T follicular helper cell (primary cell): Measurements from ENCODE around the gene GRIA4.
"Not testable (repeated sequence)": the region's sequence is repeated elsewhere in the genome, so short reads cannot be mapped to it uniquely, and the experiment has no call there.

Experiments
- DNase-seq: peaks from one replicate; pipeline ENCODE4 v3.0.0-alpha.2; 2020; ENCODE audit warnings: low read depth

Gene GRIA4

DNA sequence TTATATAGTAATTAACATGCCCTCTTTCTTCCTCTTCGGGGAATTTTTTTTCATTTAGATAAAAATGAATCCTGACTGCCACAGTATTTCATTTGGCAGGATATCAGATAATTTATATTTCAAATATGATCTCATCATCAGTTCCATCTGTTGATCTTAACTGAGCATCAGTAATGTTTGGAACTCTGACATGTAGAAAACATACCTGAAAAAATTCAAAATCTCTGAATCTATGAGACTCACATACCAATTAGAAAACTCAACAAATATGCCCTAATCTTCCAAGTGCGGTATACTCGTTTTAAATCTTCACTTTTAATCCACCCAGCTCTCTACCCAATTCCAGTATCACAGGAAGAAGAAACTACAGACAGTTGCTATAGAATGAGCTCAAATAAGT is 250.2 kb downstream of the GRIA4 start:
- no peak for DNase-seq

DNA sequence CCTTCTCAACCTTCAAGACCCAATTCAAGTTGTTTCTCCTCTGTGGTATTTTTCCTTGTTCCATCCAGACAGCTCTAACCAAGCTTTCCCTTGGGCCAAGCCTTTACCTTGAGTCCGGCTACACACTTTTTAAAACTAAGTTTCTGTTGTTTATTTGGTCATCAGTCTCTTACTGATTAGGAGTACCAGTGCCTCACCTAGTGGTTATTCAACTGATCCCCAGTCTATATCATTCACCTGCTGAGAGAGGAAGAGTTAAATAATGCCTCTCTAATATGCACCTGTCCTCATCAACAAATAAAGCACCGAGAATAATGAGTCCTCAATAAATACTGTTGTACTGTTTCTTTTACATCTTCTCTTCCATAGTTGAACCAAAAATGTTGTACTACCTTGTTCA is 251.4 kb downstream of the GRIA4 start:
- DNase-seq, result no peak

DNA sequence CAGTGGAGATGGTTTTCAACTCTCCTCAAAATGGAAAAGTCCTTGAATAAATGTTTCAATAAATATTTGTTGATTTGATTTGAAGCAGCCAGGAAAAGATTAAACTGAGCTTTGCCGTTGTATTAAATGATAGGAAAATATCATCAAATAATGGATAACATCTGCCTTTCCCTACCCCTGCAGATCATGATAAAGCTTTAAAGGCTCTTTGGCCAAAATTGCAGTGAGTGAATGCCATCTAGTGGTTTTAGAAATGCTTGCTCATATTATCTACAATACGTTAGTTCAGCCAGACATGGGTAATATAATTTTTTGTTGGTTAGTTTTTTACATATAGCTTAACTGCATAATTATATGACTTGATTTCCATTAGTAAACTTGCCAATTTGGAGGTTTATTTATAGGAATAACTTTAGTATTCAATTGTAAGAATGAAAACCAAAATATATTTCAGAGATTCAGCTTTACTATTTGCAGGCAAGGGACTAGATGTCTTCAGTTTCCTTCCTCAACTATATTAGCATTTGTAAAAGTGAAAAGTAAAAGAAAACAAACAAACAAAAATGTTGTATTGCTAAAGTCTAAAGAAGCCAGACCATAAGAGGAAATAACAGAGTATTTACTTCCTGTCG is 253.0 kb downstream of the GRIA4 start:
- no peak for DNase-seq

DNA sequence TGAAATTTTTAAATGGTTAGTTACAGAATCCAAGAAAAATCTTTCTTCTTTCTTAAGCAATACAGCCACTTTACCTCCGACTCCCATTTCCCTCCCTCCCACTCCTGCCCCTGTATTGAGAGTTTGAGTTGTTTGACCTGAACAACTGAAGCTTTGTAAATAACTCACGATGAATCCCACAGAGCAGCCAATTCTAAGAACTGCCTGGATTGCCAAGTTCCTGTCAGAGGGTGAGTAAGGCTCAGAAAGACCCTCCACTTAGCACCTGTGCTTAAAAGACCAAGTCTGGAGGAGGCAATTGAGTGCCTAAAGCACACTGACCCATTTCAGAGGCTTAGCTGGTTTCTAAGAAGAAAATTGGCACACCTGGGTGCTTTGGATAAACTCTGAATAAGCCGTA is 253.7 kb downstream of the GRIA4 start:
- DNase-seq, result no peak

DNA sequence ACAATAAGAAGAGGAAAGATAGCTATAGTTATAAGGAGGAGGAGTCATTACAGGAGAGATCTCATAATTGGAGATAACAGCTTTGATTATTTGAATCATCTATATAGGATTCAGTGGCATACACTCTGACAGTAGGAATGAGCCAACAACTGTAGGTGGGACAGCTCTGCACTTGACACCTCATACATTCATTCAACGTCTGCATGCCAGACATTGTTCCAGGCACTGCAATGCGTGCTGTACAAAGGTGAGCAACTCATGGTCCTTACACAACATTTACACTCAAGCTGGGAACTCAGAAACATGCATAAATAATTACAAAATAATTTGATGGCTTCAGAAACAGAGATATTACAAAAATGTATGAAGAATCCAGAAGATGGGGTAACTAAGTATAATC is 257.9 kb downstream of the GRIA4 start:
- DNase-seq, result no peak

DNA sequence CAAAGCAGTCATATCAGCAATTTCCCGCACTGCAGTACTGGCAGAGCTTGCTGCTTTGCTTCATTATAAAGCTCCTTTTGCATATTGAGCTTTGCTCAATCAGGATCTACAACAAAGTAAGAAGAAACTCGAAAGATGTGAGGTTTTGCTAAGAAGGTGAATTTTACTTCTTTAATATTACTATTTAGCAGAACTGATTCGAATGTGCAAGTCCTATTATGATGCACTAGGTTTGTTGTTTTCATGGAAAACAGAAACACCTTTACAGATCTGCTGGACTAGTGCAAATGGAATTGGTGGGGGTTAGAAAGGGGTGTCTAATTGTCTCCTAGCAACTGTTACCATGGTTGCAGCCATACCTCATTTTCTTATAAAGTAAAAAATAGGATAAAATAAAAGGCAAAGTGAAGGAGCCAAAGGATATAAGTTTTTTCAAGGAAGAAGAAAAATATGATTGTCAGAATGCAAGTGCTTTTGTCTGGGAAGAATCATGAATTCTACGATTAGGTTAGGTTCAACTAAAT is 259.0 kb downstream of the GRIA4 start:
- DNase-seq, result no peak

GRCh38 chr11:105870516-105871113 is 260.7 kb downstream of the GRIA4 start:
- DNase-seq, result no peak

DNA sequence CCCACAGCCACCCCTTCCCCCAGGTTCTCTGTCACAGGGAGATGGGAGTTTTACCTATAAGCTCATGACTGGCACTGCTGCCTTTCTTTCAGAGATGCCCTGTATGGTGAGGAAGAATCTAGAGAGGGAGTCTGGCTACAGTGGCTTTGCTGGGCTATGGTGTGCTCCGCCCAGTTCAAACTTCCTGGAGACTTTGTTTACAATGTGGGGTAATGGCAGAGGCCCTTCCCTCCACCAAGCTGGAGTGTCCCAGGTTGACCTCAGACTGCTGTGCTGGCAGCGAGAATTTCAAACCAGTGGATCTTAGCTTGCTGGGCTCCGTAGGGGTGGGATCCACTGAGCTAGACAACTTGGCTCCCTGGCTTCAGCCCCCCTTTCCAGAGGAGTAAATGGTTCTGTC is 268.6 kb downstream of the GRIA4 start:
- no peak for DNase-seq

DNA sequence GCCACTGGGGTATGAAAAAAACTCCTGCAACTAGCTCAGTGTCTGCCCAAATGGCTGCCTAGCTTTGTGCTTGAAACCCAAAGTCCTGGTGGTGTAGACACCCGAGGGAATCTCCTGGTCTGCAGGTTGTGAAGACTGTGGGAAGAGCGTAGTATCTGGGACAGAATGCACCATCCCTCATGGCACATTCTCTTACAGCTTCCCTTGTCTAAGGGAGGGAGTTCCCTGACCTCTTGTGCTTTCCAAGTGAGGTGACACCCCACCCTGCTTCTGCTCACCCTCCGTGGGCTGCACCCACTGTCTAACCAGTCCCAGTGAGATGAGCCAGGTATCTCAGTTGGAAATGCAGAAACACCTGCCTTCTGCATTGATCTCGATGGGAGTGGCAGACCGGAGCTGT is 269.1 kb downstream of the GRIA4 start:
- DNase-seq, result not testable (repeated sequence)

DNA sequence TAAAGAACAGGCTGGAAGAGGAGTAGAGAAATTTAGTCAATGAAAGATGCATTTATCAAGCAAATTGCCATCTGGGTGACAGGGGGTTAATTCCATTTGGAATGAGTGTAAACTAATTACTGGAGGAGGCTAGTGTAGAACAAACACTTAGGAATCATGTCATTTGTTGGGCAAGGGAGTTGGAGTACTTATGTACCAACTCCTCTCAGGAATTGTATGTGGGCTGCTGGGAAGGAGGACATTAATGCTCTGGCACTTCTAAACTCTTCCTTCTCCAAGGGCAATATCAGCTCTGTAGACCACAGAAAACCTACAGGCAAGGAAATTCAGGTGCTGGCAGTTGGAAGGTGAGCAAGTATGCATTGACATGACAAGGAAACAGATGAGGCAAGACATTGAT is 271.2 kb downstream of the GRIA4 start:
- no peak for DNase-seq

GRCh38 chr11:105884436-105884835 is 274.6 kb downstream of the GRIA4 start:
- no peak for DNase-seq

- DNase-seq, result no peak
These were observed 281.8 kb downstream of the GRIA4 start for GRCh38 chr11:105891685-105892084.

DNA sequence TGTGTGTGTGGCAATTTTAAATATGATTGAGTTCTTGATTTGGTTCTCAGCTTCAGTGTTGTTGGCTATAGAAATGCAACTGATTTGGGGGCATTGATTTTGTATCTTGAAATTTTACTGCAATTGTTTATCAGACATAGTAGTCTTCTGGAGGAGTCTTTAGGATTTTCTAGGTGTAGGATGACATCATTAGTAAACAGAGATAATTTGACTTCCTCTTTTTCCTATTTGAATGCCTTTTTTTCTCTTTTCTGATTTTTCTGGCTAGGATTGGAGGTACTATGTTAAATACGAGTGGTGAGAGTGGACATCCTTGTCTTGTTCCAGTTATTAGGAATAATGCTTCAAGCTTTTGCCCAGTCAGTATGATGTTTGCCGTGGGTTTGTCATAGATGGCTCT is 287.3 kb downstream of the GRIA4 start:
- no peak for DNase-seq

- DNase-seq, result no peak
These were observed 289.9 kb downstream of the GRIA4 start for GRCh38 chr11:105899772-105900171.

DNA sequence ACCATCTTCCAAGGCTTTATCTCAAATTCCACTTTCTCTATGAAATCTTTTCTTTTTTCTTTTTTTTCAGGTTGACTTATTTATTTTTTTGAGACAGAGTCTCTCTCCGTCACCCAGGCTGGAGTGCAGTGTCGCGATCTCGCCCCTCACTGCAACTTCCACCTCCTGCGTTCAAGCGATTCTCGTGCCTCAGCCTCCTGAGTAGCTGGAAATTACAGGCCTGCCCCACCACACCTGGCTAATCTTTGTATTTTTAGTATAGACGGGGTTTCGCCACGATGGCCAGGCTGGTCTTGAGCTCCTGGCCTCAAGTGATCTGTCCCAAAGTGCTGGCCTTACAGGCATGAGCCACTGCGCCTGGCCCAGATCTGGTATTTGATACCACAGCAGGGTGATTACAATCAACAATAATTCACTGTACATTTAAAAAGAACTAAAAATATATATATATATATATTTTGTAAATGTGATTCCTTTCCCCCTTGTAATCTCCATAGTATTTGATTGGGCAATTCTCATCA is 290.7 kb downstream of the GRIA4 start:
- no peak for DNase-seq

- no peak for DNase-seq
These were observed 293.2 kb downstream of the GRIA4 start for GRCh38 chr11:105903113-105903512.

DNA sequence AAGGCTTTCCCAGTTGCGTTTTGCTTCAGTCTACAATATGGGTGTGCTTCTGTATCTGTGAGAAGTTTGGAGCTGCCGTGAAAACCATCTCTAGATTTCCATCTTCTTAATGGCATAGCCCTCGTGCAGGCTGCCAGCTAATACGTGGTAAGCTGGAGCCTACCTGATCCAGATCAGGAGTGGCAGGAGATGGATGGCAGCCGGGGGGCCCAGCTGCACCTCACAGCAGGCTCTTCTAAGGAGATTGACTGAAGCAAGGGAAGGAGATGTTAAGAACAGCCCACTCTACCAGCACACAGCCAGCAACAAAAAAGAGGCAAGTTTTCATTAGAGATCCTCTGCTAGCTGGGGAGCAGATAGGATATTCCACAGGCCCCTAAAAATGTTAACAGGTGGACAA is 296.6 kb downstream of the GRIA4 start:
- no peak for DNase-seq

- no peak for DNase-seq
These were observed 297.4 kb downstream of the GRIA4 start for GRCh38 chr11:105907319-105907718.

DNA sequence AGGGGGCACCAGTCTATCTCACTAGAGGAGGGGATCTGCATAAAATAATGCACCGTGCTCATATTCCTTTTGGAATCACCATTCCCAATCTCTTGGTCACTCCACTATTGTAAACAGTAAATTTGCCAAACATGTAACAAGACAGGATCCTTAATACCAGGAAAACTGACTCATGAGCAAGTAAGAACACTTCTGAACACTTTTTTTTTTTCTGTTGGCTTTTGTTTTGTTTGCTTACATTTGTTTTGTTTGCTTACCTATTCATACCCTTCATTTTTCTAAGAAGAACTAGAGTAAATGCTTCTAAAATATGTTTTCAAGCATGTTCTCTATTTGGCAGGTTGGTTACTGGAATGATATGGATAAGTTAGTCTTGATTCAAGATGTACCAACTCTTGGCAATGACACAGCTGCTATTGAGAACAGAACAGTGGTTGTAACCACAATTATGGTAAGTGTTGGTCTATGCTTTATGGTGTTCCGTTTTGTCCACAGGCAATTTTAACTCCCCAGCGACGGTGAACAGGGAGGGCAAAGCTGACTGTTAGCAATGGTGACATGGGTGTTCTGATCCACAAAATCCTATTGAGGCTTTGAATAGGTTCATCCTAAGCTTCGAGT is 300.3 kb downstream of the GRIA4 start:
- DNase-seq, result no peak

GRCh38 chr11:105911454-105911853 is 301.6 kb downstream of the GRIA4 start:
- DNase-seq, result no peak

DNA sequence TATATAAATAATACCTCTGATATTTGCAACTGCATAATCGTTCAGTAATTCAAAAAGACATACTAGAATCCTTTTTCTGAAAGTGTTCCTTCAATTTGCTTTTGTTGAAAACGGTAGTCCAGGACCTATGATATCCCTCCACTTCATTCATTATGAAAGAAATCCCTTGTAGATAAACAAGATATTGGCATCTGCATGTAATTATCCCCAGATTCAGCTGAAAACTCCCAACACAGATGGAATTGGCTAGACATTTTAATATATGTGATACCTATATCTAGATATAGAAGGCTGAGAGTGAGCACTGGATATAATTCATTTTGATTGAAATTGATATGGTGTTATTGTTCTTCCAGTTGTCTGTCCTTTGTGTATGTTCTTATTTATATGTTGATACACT is 302.8 kb downstream of the GRIA4 start:
- no peak for DNase-seq

GRCh38 chr11:105915021-105915420 is 305.1 kb downstream of the GRIA4 start:
- no peak for DNase-seq

DNA sequence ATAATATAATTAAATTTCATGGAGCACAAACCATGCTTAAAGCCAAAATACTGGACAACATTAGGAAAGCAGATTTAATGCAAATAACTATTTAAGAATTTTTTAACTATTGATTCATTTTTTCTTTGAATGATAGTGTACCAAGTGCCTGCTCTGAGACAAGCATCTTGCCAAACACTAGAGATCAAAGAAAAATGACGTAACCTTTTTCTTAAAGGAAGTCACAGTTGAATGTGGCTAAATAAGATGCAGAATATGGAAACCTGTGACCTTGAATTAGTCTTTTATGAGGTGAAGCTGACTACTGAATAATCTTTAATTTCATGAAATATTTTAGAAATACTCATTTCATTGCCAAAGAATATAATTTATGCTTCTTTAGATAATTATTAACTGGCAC is 308.2 kb downstream of the GRIA4 start:
- no peak for DNase-seq
